Panc1 (cell line): Measurements from ENCODE around the gene PHRF1. TPM values are rescaled to one million over a fixed set of nuclear protein-coding genes. Genes with fewer than 3 reads are reported as not detected.

ENCODE experiments used
- ATAC-seq: fragments of 200-7000 bp; cut with Tn5 transposase; 2 replicates; pipeline ENCODE4 v1.9.1; 2020; ENCODE audit warnings: mild to moderate bottlenecking, moderate library complexity
- BruUV-seq: library from RNA; stranded (reverse); fragments of 400-500 nt; replicated peaks from 2 replicates; lab custom pipeline; 2021; lab: Mats Ljungman, UMichigan
- CTCF ChIA-PET: fragments of 300-600 bp; sonication (Branson Sonifier 250); formaldehyde crosslinking; loops from one replicate; lab custom pipeline; 2022; ENCODE audit warnings: antibody characterized with exemption; lab: Charles Lee
- POLR2A ChIA-PET: fragments of 300-600 bp; sonication (Branson Sonifier 250); formaldehyde crosslinking; loops from one replicate; lab custom pipeline; 2022; ENCODE audit warnings: antibody characterized with exemption; lab: Charles Lee
- DNase-seq: peaks from one replicate; pipeline ENCODE4 v3.0.0-alpha.2; 2010; ENCODE audit warnings: low read depth, low spot score
- H3K27ac ChIP-seq: 2 replicates; pipeline ENCODE4 v1.5.1; 2011; ENCODE audit warnings: mild to moderate bottlenecking, low read length, inconsistent platforms
- H3K27me3 ChIP-seq: fragments of 200-500 bp; sonication (Bioruptor generic); 2 replicates; pipeline ENCODE4 v1.6.0; 2014; ENCODE audit warnings: low read length, inconsistent platforms; ENCODE audit not compliant: control insufficient read depth, insufficient read depth
- H3K36me3 ChIP-seq: fragments of 200-500 bp; sonication (Bioruptor generic); 2 replicates; pipeline ENCODE4 v1.5.1; 2014; ENCODE audit warnings: inconsistent platforms, mild to moderate bottlenecking, low read length, moderate library complexity; ENCODE audit not compliant: control insufficient read depth, insufficient read depth
- H3K4me1 ChIP-seq: 2 replicates; pipeline ENCODE4 v1.5.1; 2011; ENCODE audit warnings: inconsistent platforms, mild to moderate bottlenecking, low read length, moderate library complexity; ENCODE audit not compliant: control insufficient read depth, insufficient read depth
- H3K4me3 ChIP-seq, 2 experiments: 2 replicates each; pipeline ENCODE4 v1.5.1; 2011 to 2012; ENCODE audit warnings: low read depth in 2 of 2, low read length in 2 of 2, mild to moderate bottlenecking in 2 of 2, inconsistent platforms in 1 of 2, moderate library complexity in 1 of 2
- H3K9me3 ChIP-seq: fragments of 200-500 bp; sonication (Bioruptor generic); 2 replicates; pipeline ENCODE4 v1.5.1; 2014; ENCODE audit warnings: low read depth, mild to moderate bottlenecking, inconsistent platforms, low read length, moderate library complexity; ENCODE audit not compliant: control insufficient read depth, insufficient read depth
- CTCF ChIP-seq: fragments of 450-650 bp; IDR thresholded peaks from 2 replicates; pipeline ENCODE4 v1.5.1; 2017; ENCODE audit warnings: mild to moderate bottlenecking
- POLR2AphosphoS5 ChIP-seq: IDR thresholded peaks from 2 replicates; pipeline ENCODE4 v1.6.1; 2012; ENCODE audit warnings: mild to moderate bottlenecking, low read depth, low read length, moderate library complexity
- REST ChIP-seq, 2 experiments: IDR thresholded peaks; 2 replicates each; pipeline ENCODE4 v1.6.1; 2011 to 2012; ENCODE audit warnings: low read depth in 2 of 2, control low read depth in 1 of 2, low read length in 1 of 2, mild to moderate bottlenecking in 1 of 2, moderate library complexity in 1 of 2; ENCODE audit not compliant: insufficient read depth in 1 of 2
- SIN3A ChIP-seq: IDR thresholded peaks from 2 replicates; pipeline ENCODE4 v1.6.1; 2012; ENCODE audit warnings: low read depth, mild to moderate bottlenecking, low read length, moderate library complexity, borderline replicate concordance; ENCODE audit not compliant: insufficient read depth
- TCF7L2 ChIP-seq: IDR thresholded peaks from 2 replicates; pipeline ENCODE4 v1.6.1; 2011; ENCODE audit warnings: mild to moderate bottlenecking, low read depth, low read length, inconsistent platforms
- in situ Hi-C: cut with HindIII; loops from 2 replicates; pipeline ENCODE4 v1.10.0; 2016; ENCODE audit warnings: low sequenced_read_pairs, low pct_unique_long_range_greater_than_20kb
- intact Hi-C: fragments of 100-400 bp; cut with micrococcal nuclease; formaldehyde crosslinking; loops from one replicate; pipeline ENCODE4 v1.10.0; 2022; ENCODE audit not compliant: unreplicated experiment
- total RNA-seq: library from RNA; stranded (reverse); gene quantifications from one replicate; pipeline ENCODE4 v1.2.1, GENCODE V29; 2021; ENCODE audit not compliant: unreplicated experiment

The PHRF1 gene
- total RNA-seq, 1 experiment from 2014 or later, result 90.6 TPM

GRCh38 chr11:643849-644738, 67.8 kb downstream of the PHRF1 start:
- DNase-seq, result no peak
- Histone ChIP-seq H3K9me3 (no peaks in the 10 kb centered on the region), H3K4me3 (no peak overlapping the region), H3K27me3 (no peaks in the 10 kb centered on the region), H3K36me3 (no peaks in the 10 kb centered on the region), H3K4me1 (peaks cover 21% of the 10 kb centered on the region), H3K27ac (no peak overlapping the region)
- no TSS peak for BruUV-seq
- POLR2A ChIA-PET, result no interaction called here
- in situ Hi-C loops (no loop called here), intact Hi-C loops (no loop called here)
- CTCF ChIA-PET, result no interaction called here
- TF ChIP-seq POLR2AphosphoS5 (peak; percentile 36; the same call in 1 of the 2 replicates), TCF7L2 (no peak)
- peak; percentile 16; the same call in 1 of the 2 replicates for ATAC-seq

GRCh38 chr11:645536-645935, 69.3 kb downstream of the PHRF1 start:
- Histone ChIP-seq H3K36me3 (no peaks in the 10 kb centered on the region), H3K27me3 (no peaks in the 10 kb centered on the region), H3K27ac (no peak overlapping the region), H3K4me3 (no peak overlapping the region), H3K9me3 (no peaks in the 10 kb centered on the region), H3K4me1 (peaks cover 20% of the 10 kb centered on the region)
- TF ChIP-seq TCF7L2 (no peak), REST (IDR thresholded peaks at IDR 0.05; ENCODE audit: insufficient read depth in 1 of 2, low read depth in 2 of 2, low read length in 1 of 2) (no peak), SIN3A (no peak), POLR2AphosphoS5 (no peak), CTCF (no peak)
- in situ Hi-C loops (no loop called here), intact Hi-C loops (no loop called here)
- DNase-seq, result no peak
- BruUV-seq, result no TSS peak
- ChIA-PET CTCF (no interaction called here), POLR2A (no interaction called here)
- ATAC-seq, result no peak

DNA sequence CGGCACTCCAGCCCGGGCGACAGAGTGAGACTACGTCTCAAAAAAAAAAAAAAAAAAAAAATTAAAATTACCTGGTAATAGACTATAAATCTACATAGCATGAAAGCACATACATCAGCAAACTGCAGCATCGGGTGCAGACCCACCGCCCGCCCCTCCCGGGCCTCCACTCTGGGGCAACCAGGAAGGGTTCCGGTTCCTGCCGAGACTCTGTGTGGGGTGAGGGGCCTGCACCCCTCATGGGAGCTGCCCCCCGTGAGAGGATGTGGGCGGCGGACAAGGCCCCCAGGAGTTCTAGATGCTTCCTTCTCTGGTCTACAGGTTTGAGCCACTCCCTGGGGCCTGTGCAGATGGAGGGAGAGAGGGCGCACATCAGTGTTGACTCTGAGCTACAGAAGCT, 69.9 kb downstream of the PHRF1 start:
- POLR2A ChIA-PET, result no interaction called here
- H3K27ac ChIP-seq, result no peak overlapping the region
- BruUV-seq, result TSS peak; percentile 73
- CTCF ChIA-PET, result no interaction called here
- no peak overlapping the region for H3K4me3 ChIP-seq
- DNase-seq (no peak), ATAC-seq (no peak)
- TF ChIP-seq CTCF (no peak), POLR2AphosphoS5 (no peak), SIN3A (no peak), REST (IDR thresholded peaks at IDR 0.05; ENCODE audit: insufficient read depth in 1 of 2, low read depth in 2 of 2, low read length in 1 of 2) (no peak), TCF7L2 (no peak)
- intact Hi-C loops, result no loop called here
- H3K36me3 ChIP-seq, result no peaks in the 10 kb centered on the region
- no peaks in the 10 kb centered on the region for H3K9me3 ChIP-seq
- no peaks in the 10 kb centered on the region for H3K27me3 ChIP-seq
- H3K4me1 ChIP-seq, result peaks cover 13% of the 10 kb centered on the region
- in situ Hi-C loops, result no loop called here
